AG08396 (cell line): ENCODE measurements around the gene NAA80.
A peak's percentile ranks its signal among the peaks of the same experiment; 100 is the strongest.
"Not testable (repeated sequence)": the region's sequence is repeated elsewhere in the genome, so short reads cannot be mapped to it uniquely, and the experiment has no call there.

ENCODE experiments used
- DNase-seq: peaks from one replicate; pipeline ENCODE4 v3.0.0; 2012; ENCODE audit warnings: low spot score, mixed read lengths

The NAA80 gene

GRCh38 chr3:50314342-50314741, 15.1 kb upstream of the NAA80 start:
- no peak for DNase-seq

GRCh38 chr3:50312041-50312440, 12.8 kb upstream of the NAA80 start:
- not testable (repeated sequence) for DNase-seq

GRCh38 chr3:50304601-50305000, 5.4 kb upstream of the NAA80 start:
- peak; percentile 65 for DNase-seq

- DNase-seq, result no peak
Measured at GRCh38 chr3:50303013-50303815, 4.0 kb upstream of the NAA80 start, which contains the start of gene HYAL1. TSS of gene HYAL1 (minus strand) at chr3:50303574. CDS start at chr3:50302956, 618 bp downstream.

GRCh38 chr3:50302095-50303012, 3.1 kb upstream of the NAA80 start:
- no peak for DNase-seq

- DNase-seq, result no peak
Measured at GRCh38 chr3:50300681-50301254, 1.6 kb upstream of the NAA80 start.

- DNase-seq, result no peak
Measured at GRCh38 chr3:50299929-50300680, 900 bp upstream of the NAA80 start.

- no peak for DNase-seq
Measured at GRCh38 chr3:50299638-50299928, 378 bp upstream of the NAA80 start.

- DNase-seq, result no peak
Measured at GRCh38 chr3:50297896-50298725, 1.1 kb downstream of the NAA80 start.

GRCh38 chr3:50297384-50297775, 1.8 kb downstream of the NAA80 start:
- no peak for DNase-seq

GRCh38 chr3:50296721-50297383, 2.4 kb downstream of the NAA80 start:
- no peak for DNase-seq

- DNase-seq, result no peak
Measured at GRCh38 chr3:50295553-50296431, 3.4 kb downstream of the NAA80 start.

GRCh38 chr3:50294492-50295403, 4.5 kb downstream of the NAA80 start:
- no peak for DNase-seq

- no peak for DNase-seq
Measured at GRCh38 chr3:50294089-50294488, 5.1 kb downstream of the NAA80 start.

GRCh38 chr3:50293079-50293801, 6.0 kb downstream of the NAA80 start:
- DNase-seq, result no peak

GRCh38 chr3:50292159-50293078, 6.8 kb downstream of the NAA80 start, which contains the start of gene IFRD2:
TSS of gene IFRD2 (minus strand) at chr3:50292429. CDS start at chr3:50292274, 155 bp downstream.
- DNase-seq, result peak; percentile 97
